WTC11 (cell line): ENCODE measurements around the gene RPS28. TPM values are rescaled to one million over a fixed set of nuclear protein-coding genes. Genes with fewer than 3 reads are reported as not detected.

Experiments
- CBFB ChIP-seq: sonication (generic); formaldehyde crosslinking; IDR thresholded peaks from 2 replicates; pipeline ENCODE4 v1.8.1; 2022; ENCODE audit warnings: mild to moderate bottlenecking, low read depth, missing genetic modification reagents
- EMX1 ChIP-seq: fragments of 250-450 bp; sonication (Bioruptor Pico); IDR thresholded peaks from 2 replicates; pipeline ENCODE4 v1.8.0; 2021; ENCODE audit warnings: mild to moderate bottlenecking
- ESRRA ChIP-seq: sonication (generic); formaldehyde crosslinking; IDR thresholded peaks from 2 replicates; pipeline ENCODE4 v1.8.1; 2022; ENCODE audit warnings: mild to moderate bottlenecking, missing genetic modification reagents, borderline replicate concordance
- ETV6 ChIP-seq: sonication (generic); formaldehyde crosslinking; IDR thresholded peaks from 2 replicates; pipeline ENCODE4 v1.8.1; 2022; ENCODE audit warnings: mild to moderate bottlenecking, missing genetic modification reagents
- FOXJ3 ChIP-seq: sonication (generic); formaldehyde crosslinking; IDR thresholded peaks from 2 replicates; pipeline ENCODE4 v1.9.0; 2021; ENCODE audit warnings: missing genetic modification reagents, mild to moderate bottlenecking, borderline replicate concordance
- FOXK1 ChIP-seq: sonication (generic); formaldehyde crosslinking; IDR thresholded peaks from 2 replicates; pipeline ENCODE4 v1.8.0; 2022; ENCODE audit warnings: mild to moderate bottlenecking, moderate library complexity, missing genetic modification reagents
- GABPB1 ChIP-seq: sonication (generic); formaldehyde crosslinking; IDR thresholded peaks from 2 replicates; pipeline ENCODE4 v1.8.1; 2023; ENCODE audit warnings: mild to moderate bottlenecking, missing genetic modification reagents
- MYBL2 ChIP-seq: sonication (generic); formaldehyde crosslinking; IDR thresholded peaks from 2 replicates; pipeline ENCODE4 v1.8.1; 2023; ENCODE audit warnings: mild to moderate bottlenecking, moderate library complexity, missing genetic modification reagents
- NFE2L1 ChIP-seq: sonication (generic); formaldehyde crosslinking; IDR thresholded peaks from 2 replicates; pipeline ENCODE4 v1.8.1; 2023; ENCODE audit warnings: missing genetic modification reagents
- NR1H2 ChIP-seq: sonication (generic); formaldehyde crosslinking; IDR thresholded peaks from 2 replicates; pipeline ENCODE4 v1.9.0; 2021; ENCODE audit warnings: mild to moderate bottlenecking, moderate library complexity, missing genetic modification reagents
- NR3C1 ChIP-seq: sonication (generic); formaldehyde crosslinking; conservative IDR thresholded peaks from 2 replicates; pipeline ENCODE4 v1.8.1; 2023; ENCODE audit warnings: low read depth, mild to moderate bottlenecking, missing genetic modification reagents
- TCF7 ChIP-seq: sonication (generic); formaldehyde crosslinking; IDR thresholded peaks from 2 replicates; pipeline ENCODE4 v1.8.0; 2022; ENCODE audit warnings: mild to moderate bottlenecking, low read depth, missing genetic modification reagents, moderate library complexity
- ZBTB21 ChIP-seq: sonication (generic); formaldehyde crosslinking; IDR thresholded peaks from 2 replicates; pipeline ENCODE4 v1.8.1; 2023; ENCODE audit warnings: mild to moderate bottlenecking, missing genetic modification reagents, borderline replicate concordance
- ZNF138 ChIP-seq: sonication (generic); formaldehyde crosslinking; conservative IDR thresholded peaks from 2 replicates; pipeline ENCODE4 v1.8.1; 2022; ENCODE audit warnings: mild to moderate bottlenecking, moderate library complexity, missing genetic modification reagents
- ZNF263 ChIP-seq: sonication (generic); formaldehyde crosslinking; IDR thresholded peaks from 2 replicates; pipeline ENCODE4 v1.8.1; 2022; ENCODE audit warnings: low read depth, mild to moderate bottlenecking, moderate library complexity, missing genetic modification reagents
- ZNF396 ChIP-seq: fragments of 250-450 bp; sonication (Bioruptor Pico); IDR thresholded peaks from 2 replicates; pipeline ENCODE4 v1.8.0; 2021; ENCODE audit warnings: mild to moderate bottlenecking, moderate library complexity, borderline replicate concordance
- ZNF423 ChIP-seq: fragments of 250-450 bp; sonication (Bioruptor Pico); IDR thresholded peaks from 2 replicates; pipeline ENCODE4 v2.1.2; 2022; ENCODE audit warnings: mild to moderate bottlenecking, moderate library complexity
- total RNA-seq: library from RNA; stranded (reverse); gene quantifications from 3 replicates; pipeline ENCODE4 v1.2.3, GENCODE V29; 2021
- TF ChIP-seq, protein P1 (sequence below): sonication (generic); formaldehyde crosslinking; IDR thresholded peaks from 2 replicates; pipeline ENCODE4 v1.8.0; 2023; ENCODE audit warnings: mild to moderate bottlenecking, missing genetic modification reagents
- TF ChIP-seq, protein P2 (sequence below): sonication (generic); formaldehyde crosslinking; IDR thresholded peaks from 2 replicates; pipeline ENCODE4 v1.8.0; 2022; ENCODE audit warnings: mild to moderate bottlenecking, missing genetic modification reagents
- TF ChIP-seq, protein P3 (sequence below): fragments of 250-450 bp; sonication (Bioruptor Pico); IDR thresholded peaks from 2 replicates; pipeline ENCODE4 v1.8.0; 2021; ENCODE audit warnings: mild to moderate bottlenecking
- TF ChIP-seq, protein P4 (sequence below): fragments of 250-450 bp; sonication (Bioruptor Pico); conservative IDR thresholded peaks from 2 replicates; pipeline ENCODE4 v1.9.0; 2021; ENCODE audit warnings: mild to moderate bottlenecking
- TF ChIP-seq, protein P5 (sequence below): fragments of 250-450 bp; sonication (Bioruptor Pico); IDR thresholded peaks from 2 replicates; pipeline ENCODE4 v1.9.0; 2021; ENCODE audit warnings: mild to moderate bottlenecking, borderline replicate concordance

The RPS28 gene
- total RNA-seq, 1 experiment from 2014 or later, result 2,082 TPM

DNA sequence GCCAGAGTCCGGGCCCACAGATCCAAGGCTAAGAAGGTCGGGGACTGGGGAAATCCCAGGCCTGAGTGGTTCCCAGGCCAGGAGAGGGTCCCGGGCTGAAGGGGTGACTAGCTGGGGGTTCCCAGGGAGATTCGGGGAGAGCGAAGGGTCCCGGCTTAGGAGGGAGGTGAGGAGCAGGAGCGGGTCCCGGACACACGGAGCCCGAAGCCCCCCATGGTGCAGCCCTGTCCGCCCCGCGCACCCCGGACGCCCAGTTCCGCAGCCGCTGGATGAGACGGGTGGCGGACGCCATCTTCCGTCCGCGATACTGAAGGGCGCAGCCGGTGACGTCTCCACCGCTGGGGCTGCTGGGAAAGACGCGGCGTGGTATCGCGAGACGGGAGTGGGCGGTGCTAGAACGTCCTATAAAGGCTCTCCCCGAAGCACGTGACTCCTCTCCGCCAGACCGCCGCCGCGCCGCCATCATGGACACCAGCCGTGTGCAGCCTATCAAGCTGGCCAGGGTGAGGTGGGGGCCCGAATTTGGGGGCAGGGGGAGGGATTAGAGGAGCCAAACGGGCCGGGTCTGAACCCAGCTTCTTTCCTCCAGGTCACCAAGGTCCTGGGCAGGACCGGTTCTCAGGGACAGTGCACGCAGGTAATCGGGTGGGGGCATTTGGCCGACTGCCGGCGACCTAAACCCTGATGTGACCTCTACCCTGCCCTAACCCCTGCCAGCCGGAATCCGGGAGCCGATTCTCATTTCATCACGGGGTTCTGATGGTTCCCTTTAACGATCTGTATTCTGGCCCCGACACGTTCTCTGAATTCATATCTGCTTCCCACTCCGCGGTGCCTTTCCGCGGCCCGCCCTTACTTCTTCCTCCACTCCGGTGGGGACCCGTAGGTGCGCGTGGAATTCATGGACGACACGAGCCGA is at the start of gene RPS28, which contains the start of gene NDUFA7 (continued):
- TF ChIP-seq ZNF423 (CRISPR knock-in tag), result no peak
- TF ChIP-seq NFE2L1 (CRISPR knock-in tag), result peak; percentile 84; the same call in 1 of the 2 replicates
- no peak for TF ChIP-seq FOXJ3 (CRISPR knock-in tag)
- TF ChIP-seq CBFB (CRISPR knock-in tag), result peak; percentile 86; the same call in 1 of the 2 replicates
- TF ChIP-seq ETV6 (CRISPR knock-in tag), result peak; percentile 79; the same call in 1 of the 2 replicates
- no peak for TF ChIP-seq NR1H2 (CRISPR knock-in tag)
- TF ChIP-seq, protein P1, sequence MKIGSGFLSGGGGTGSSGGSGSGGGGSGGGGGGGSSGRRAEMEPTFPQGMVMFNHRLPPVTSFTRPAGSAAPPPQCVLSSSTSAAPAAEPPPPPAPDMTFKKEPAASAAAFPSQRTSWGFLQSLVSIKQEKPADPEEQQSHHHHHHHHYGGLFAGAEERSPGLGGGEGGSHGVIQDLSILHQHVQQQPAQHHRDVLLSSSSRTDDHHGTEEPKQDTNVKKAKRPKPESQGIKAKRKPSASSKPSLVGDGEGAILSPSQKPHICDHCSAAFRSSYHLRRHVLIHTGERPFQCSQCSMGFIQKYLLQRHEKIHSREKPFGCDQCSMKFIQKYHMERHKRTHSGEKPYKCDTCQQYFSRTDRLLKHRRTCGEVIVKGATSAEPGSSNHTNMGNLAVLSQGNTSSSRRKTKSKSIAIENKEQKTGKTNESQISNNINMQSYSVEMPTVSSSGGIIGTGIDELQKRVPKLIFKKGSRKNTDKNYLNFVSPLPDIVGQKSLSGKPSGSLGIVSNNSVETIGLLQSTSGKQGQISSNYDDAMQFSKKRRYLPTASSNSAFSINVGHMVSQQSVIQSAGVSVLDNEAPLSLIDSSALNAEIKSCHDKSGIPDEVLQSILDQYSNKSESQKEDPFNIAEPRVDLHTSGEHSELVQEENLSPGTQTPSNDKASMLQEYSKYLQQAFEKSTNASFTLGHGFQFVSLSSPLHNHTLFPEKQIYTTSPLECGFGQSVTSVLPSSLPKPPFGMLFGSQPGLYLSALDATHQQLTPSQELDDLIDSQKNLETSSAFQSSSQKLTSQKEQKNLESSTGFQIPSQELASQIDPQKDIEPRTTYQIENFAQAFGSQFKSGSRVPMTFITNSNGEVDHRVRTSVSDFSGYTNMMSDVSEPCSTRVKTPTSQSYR (CRISPR knock-in tag), result no peak
- TF ChIP-seq, protein P2, sequence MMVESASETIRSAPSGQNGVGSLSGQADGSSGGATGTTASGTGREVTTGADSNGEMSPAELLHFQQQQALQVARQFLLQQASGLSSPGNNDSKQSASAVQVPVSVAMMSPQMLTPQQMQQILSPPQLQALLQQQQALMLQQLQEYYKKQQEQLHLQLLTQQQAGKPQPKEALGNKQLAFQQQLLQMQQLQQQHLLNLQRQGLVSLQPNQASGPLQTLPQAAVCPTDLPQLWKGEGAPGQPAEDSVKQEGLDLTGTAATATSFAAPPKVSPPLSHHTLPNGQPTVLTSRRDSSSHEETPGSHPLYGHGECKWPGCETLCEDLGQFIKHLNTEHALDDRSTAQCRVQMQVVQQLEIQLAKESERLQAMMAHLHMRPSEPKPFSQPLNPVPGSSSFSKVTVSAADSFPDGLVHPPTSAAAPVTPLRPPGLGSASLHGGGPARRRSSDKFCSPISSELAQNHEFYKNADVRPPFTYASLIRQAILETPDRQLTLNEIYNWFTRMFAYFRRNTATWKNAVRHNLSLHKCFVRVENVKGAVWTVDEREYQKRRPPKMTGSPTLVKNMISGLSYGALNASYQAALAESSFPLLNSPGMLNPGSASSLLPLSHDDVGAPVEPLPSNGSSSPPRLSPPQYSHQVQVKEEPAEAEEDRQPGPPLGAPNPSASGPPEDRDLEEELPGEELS (CRISPR knock-in tag), result peak; percentile 55
- TF ChIP-seq MYBL2 (CRISPR knock-in tag), result no peak
- TF ChIP-seq GABPB1 (CRISPR knock-in tag), result peak; percentile 75
- 0 out of 2 replicates have a peak, but pooled peaks have one; percentile 40 for TF ChIP-seq ESRRA (CRISPR knock-in tag)
- no peak for TF ChIP-seq EMX1 (CRISPR knock-in tag)
- TF ChIP-seq TCF7, result no peak
- no peak for TF ChIP-seq NR3C1 (CRISPR knock-in tag)
- TF ChIP-seq, protein P3, sequence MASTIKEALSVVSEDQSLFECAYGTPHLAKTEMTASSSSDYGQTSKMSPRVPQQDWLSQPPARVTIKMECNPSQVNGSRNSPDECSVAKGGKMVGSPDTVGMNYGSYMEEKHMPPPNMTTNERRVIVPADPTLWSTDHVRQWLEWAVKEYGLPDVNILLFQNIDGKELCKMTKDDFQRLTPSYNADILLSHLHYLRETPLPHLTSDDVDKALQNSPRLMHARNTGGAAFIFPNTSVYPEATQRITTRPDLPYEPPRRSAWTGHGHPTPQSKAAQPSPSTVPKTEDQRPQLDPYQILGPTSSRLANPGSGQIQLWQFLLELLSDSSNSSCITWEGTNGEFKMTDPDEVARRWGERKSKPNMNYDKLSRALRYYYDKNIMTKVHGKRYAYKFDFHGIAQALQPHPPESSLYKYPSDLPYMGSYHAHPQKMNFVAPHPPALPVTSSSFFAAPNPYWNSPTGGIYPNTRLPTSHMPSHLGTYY (CRISPR knock-in tag), result no peak
- no peak for TF ChIP-seq ZNF138 (CRISPR knock-in tag)
- TF ChIP-seq, protein P4, sequence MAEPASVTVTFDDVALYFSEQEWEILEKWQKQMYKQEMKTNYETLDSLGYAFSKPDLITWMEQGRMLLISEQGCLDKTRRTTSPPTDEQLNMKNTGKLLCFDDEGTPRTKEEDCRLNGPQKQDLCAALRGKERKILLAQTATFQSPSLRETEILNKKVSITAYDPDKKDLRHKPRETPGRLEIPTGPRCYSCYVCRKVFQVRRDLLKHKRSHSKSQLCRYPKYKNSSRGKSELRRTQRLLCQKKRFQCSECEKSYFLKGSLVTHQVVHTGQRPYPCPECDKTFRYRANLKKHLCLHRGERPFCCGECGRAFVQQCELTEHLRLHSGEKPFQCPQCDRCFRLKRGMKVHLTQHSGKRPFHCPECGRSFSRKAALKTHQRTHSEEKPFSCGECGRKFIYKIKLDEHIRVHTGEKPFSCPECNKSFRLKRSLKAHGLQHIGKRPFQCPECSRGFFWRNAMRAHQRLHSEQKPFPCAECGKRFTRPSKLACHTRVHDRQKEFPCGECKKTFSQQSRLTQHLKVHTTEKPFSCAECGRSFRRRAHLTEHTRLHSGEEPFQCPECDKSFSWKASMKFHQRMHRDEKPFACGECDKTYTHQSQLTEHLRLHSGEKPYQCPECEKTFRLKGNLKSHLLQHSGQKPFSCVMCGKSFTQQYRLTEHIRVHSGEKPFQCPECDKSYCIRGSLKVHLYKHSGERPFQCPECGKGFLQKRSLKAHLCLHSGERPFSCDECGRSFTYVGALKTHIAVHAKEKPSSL (CRISPR knock-in tag), result no peak
- peak; percentile 98 for TF ChIP-seq FOXK1 (CRISPR knock-in tag)
- no peak for TF ChIP-seq ZBTB21 (CRISPR knock-in tag)
- TF ChIP-seq ZNF263, result no peak
- no peak for TF ChIP-seq ZNF396 (CRISPR knock-in tag)
- TF ChIP-seq, protein P5, sequence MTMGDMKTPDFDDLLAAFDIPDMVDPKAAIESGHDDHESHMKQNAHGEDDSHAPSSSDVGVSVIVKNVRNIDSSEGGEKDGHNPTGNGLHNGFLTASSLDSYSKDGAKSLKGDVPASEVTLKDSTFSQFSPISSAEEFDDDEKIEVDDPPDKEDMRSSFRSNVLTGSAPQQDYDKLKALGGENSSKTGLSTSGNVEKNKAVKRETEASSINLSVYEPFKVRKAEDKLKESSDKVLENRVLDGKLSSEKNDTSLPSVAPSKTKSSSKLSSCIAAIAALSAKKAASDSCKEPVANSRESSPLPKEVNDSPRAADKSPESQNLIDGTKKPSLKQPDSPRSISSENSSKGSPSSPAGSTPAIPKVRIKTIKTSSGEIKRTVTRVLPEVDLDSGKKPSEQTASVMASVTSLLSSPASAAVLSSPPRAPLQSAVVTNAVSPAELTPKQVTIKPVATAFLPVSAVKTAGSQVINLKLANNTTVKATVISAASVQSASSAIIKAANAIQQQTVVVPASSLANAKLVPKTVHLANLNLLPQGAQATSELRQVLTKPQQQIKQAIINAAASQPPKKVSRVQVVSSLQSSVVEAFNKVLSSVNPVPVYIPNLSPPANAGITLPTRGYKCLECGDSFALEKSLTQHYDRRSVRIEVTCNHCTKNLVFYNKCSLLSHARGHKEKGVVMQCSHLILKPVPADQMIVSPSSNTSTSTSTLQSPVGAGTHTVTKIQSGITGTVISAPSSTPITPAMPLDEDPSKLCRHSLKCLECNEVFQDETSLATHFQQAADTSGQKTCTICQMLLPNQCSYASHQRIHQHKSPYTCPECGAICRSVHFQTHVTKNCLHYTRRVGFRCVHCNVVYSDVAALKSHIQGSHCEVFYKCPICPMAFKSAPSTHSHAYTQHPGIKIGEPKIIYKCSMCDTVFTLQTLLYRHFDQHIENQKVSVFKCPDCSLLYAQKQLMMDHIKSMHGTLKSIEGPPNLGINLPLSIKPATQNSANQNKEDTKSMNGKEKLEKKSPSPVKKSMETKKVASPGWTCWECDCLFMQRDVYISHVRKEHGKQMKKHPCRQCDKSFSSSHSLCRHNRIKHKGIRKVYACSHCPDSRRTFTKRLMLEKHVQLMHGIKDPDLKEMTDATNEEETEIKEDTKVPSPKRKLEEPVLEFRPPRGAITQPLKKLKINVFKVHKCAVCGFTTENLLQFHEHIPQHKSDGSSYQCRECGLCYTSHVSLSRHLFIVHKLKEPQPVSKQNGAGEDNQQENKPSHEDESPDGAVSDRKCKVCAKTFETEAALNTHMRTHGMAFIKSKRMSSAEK (CRISPR knock-in tag), result no peak
